HEK293 (cell line): ENCODE results near the gene CUEDC1.

Experiments used
- BCL11A ChIP-seq: fragments of 450-650 bp; formaldehyde crosslinking; IDR thresholded peaks from 2 replicates; pipeline ENCODE4 v1.5.1; 2016; ENCODE audit warnings: low read depth, missing biosample characterization, missing genetic modification characterization
- OSR2 ChIP-seq: fragments of 450-650 bp; formaldehyde crosslinking; IDR thresholded peaks from 2 replicates; pipeline ENCODE4 v1.5.1; 2016; ENCODE audit warnings: missing biosample characterization, missing genetic modification characterization
- SP2 ChIP-seq: fragments of 450-650 bp; formaldehyde crosslinking; IDR thresholded peaks from 2 replicates; pipeline ENCODE4 v1.5.1; 2016; ENCODE audit warnings: missing biosample characterization, missing genetic modification characterization
- ZBTB17 ChIP-seq: fragments of 450-650 bp; formaldehyde crosslinking; IDR thresholded peaks from 2 replicates; pipeline ENCODE4 v1.5.1; 2016; ENCODE audit warnings: missing biosample characterization, missing genetic modification characterization
- ZBTB21 ChIP-seq: fragments of 450-650 bp; formaldehyde crosslinking; IDR thresholded peaks from 2 replicates; pipeline ENCODE4 v1.5.1; 2017; ENCODE audit warnings: missing biosample characterization, missing genetic modification characterization
- ZBTB8A ChIP-seq: fragments of 450-650 bp; formaldehyde crosslinking; IDR thresholded peaks from 2 replicates; pipeline ENCODE4 v1.5.1; 2016; ENCODE audit warnings: missing biosample characterization, missing genetic modification characterization
- ZEB2 ChIP-seq: fragments of 450-650 bp; formaldehyde crosslinking; IDR thresholded peaks from 2 replicates; pipeline ENCODE4 v1.5.1; 2016; ENCODE audit warnings: missing biosample characterization, missing genetic modification characterization
- ZFP3 ChIP-seq: fragments of 450-650 bp; formaldehyde crosslinking; IDR thresholded peaks from 2 replicates; pipeline ENCODE4 v1.5.1; 2016; ENCODE audit warnings: low read depth, missing biosample characterization, missing genetic modification characterization
- ZNF121 ChIP-seq: fragments of 450-650 bp; formaldehyde crosslinking; IDR thresholded peaks from 2 replicates; pipeline ENCODE4 v1.5.1; 2016; ENCODE audit warnings: missing biosample characterization, missing genetic modification characterization
- ZNF148 ChIP-seq: fragments of 450-650 bp; formaldehyde crosslinking; IDR thresholded peaks from 2 replicates; pipeline ENCODE4 v1.5.0; 2017; ENCODE audit warnings: missing biosample characterization, missing genetic modification characterization, borderline replicate concordance
- ZNF2 ChIP-seq: fragments of 450-650 bp; formaldehyde crosslinking; IDR thresholded peaks from 2 replicates; pipeline ENCODE4 v1.5.1; 2016; ENCODE audit warnings: missing biosample characterization, missing genetic modification characterization
- ZNF239 ChIP-seq: fragments of 450-650 bp; formaldehyde crosslinking; IDR thresholded peaks from 2 replicates; pipeline ENCODE4 v1.5.1; 2016; ENCODE audit warnings: missing biosample characterization, missing genetic modification characterization
- ZNF248 ChIP-seq: fragments of 450-650 bp; formaldehyde crosslinking; IDR thresholded peaks from 2 replicates; pipeline ENCODE4 v1.5.1; 2017; ENCODE audit warnings: missing biosample characterization, missing genetic modification characterization
- ZNF366 ChIP-seq: fragments of 450-650 bp; formaldehyde crosslinking; conservative IDR thresholded peaks from 2 replicates; pipeline ENCODE4 v1.5.1; 2016; ENCODE audit warnings: missing biosample characterization, missing genetic modification characterization
- ZNF394 ChIP-seq: fragments of 450-650 bp; formaldehyde crosslinking; IDR thresholded peaks from 2 replicates; pipeline ENCODE4 v1.5.1; 2016; ENCODE audit warnings: missing biosample characterization, missing genetic modification characterization, mild to moderate bottlenecking, moderate library complexity, borderline replicate concordance
- ZNF398 ChIP-seq: fragments of 450-650 bp; formaldehyde crosslinking; IDR thresholded peaks from 2 replicates; pipeline ENCODE4 v1.5.1; 2017; ENCODE audit warnings: missing biosample characterization, missing genetic modification characterization
- ZNF423 ChIP-seq: fragments of 450-650 bp; formaldehyde crosslinking; IDR thresholded peaks from 2 replicates; pipeline ENCODE4 v1.5.1; 2016; ENCODE audit warnings: missing biosample characterization, missing genetic modification characterization
- ZNF426 ChIP-seq: fragments of 450-650 bp; formaldehyde crosslinking; IDR thresholded peaks from 2 replicates; pipeline ENCODE4 v1.5.1; 2017; ENCODE audit warnings: missing biosample characterization, missing genetic modification characterization, mild to moderate bottlenecking, inconsistent platforms, moderate library complexity
- ZNF488 ChIP-seq: fragments of 450-650 bp; formaldehyde crosslinking; IDR thresholded peaks from 2 replicates; pipeline ENCODE4 v1.5.1; 2016; ENCODE audit warnings: missing biosample characterization, missing genetic modification characterization
- ZNF501 ChIP-seq: fragments of 450-650 bp; formaldehyde crosslinking; IDR thresholded peaks from 2 replicates; pipeline ENCODE4 v1.5.1; 2016; ENCODE audit warnings: missing biosample characterization, missing genetic modification characterization
- ZNF529 ChIP-seq: fragments of 450-650 bp; formaldehyde crosslinking; IDR thresholded peaks from 2 replicates; pipeline ENCODE4 v1.5.1; 2017; ENCODE audit warnings: missing genetic modification characterization, missing biosample characterization; ENCODE audit not compliant: insufficient replicate concordance
- ZNF544 ChIP-seq: fragments of 450-650 bp; formaldehyde crosslinking; IDR thresholded peaks from 2 replicates; pipeline ENCODE4 v1.5.0; 2017; ENCODE audit warnings: missing biosample characterization, missing genetic modification characterization
- ZNF791 ChIP-seq: fragments of 450-650 bp; formaldehyde crosslinking; IDR thresholded peaks from 2 replicates; pipeline ENCODE4 v1.5.1; 2016; ENCODE audit warnings: missing biosample characterization, missing genetic modification characterization
- ZXDB ChIP-seq: fragments of 450-650 bp; formaldehyde crosslinking; IDR thresholded peaks from 2 replicates; pipeline ENCODE4 v1.5.1; 2016; ENCODE audit warnings: missing biosample characterization, missing genetic modification characterization
- TF ChIP-seq, protein P1 (sequence below): fragments of 450-650 bp; formaldehyde crosslinking; IDR thresholded peaks from 2 replicates; pipeline ENCODE4 v1.5.1; 2016; ENCODE audit warnings: missing biosample characterization, missing genetic modification characterization
- TF ChIP-seq, protein P2 (sequence below): fragments of 450-650 bp; formaldehyde crosslinking; IDR thresholded peaks from 2 replicates; pipeline ENCODE4 v1.5.1; 2016; ENCODE audit warnings: missing biosample characterization, missing genetic modification characterization
- TF ChIP-seq, protein P3 (sequence below): fragments of 450-650 bp; formaldehyde crosslinking; IDR thresholded peaks from 2 replicates; pipeline ENCODE4 v1.5.1; 2016; ENCODE audit warnings: missing biosample characterization, missing genetic modification characterization
- TF ChIP-seq, protein P4 (sequence below): fragments of 450-650 bp; formaldehyde crosslinking; IDR thresholded peaks from 2 replicates; pipeline ENCODE4 v1.5.1; 2017; ENCODE audit warnings: missing biosample characterization, missing genetic modification characterization

Gene CUEDC1

DNA sequence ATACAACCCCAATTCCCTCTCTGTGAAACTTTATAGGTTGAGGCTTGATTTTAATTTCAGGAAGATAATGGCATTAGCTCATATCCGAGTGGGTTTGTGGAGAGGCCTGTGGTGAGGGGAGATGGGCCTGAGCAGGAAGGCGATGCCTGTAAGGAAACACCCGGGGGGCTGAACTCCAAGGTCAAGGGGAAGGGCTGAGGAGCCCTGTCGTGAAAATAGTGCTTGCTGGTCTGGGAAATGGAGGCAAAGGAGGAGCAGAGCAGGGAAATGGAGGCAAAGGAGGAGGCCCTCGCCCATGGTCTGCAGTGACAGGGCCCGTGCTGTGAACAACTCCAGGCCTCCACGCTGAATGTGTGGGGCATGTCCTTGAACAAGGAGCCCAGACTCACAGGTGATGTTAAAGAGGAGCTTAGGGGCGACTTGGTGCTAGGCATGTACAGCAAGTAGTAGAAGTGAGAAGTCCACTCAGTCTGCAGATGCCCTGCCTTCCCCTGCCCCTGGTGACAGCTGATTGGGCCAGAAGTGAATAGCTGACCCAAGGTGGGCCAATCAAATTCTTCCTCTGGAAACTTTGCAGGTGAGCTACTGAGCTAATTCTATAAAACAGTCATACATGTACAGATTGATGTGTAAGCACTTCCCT is 143.5 kb downstream of the CUEDC1 start (continued):
- TF ChIP-seq, protein P1, sequence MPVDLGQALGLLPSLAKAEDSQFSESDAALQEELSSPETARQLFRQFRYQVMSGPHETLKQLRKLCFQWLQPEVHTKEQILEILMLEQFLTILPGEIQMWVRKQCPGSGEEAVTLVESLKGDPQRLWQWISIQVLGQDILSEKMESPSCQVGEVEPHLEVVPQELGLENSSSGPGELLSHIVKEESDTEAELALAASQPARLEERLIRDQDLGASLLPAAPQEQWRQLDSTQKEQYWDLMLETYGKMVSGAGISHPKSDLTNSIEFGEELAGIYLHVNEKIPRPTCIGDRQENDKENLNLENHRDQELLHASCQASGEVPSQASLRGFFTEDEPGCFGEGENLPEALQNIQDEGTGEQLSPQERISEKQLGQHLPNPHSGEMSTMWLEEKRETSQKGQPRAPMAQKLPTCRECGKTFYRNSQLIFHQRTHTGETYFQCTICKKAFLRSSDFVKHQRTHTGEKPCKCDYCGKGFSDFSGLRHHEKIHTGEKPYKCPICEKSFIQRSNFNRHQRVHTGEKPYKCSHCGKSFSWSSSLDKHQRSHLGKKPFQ (tag by site-specific recombination): 0 out of 2 replicates have a peak, but pooled peaks have one; percentile 9
- TF ChIP-seq ZNF398 (tag by site-specific recombination): 0 out of 2 replicates have a peak, but pooled peaks have one; percentile 20
- TF ChIP-seq ZNF426 (tag by site-specific recombination): no peak
- no peak for TF ChIP-seq ZNF148 (tag by site-specific recombination)
- TF ChIP-seq ZNF2 (tag by site-specific recombination): no peak
- peak; percentile 12 for TF ChIP-seq OSR2 (tag by site-specific recombination)
- TF ChIP-seq, protein P2, sequence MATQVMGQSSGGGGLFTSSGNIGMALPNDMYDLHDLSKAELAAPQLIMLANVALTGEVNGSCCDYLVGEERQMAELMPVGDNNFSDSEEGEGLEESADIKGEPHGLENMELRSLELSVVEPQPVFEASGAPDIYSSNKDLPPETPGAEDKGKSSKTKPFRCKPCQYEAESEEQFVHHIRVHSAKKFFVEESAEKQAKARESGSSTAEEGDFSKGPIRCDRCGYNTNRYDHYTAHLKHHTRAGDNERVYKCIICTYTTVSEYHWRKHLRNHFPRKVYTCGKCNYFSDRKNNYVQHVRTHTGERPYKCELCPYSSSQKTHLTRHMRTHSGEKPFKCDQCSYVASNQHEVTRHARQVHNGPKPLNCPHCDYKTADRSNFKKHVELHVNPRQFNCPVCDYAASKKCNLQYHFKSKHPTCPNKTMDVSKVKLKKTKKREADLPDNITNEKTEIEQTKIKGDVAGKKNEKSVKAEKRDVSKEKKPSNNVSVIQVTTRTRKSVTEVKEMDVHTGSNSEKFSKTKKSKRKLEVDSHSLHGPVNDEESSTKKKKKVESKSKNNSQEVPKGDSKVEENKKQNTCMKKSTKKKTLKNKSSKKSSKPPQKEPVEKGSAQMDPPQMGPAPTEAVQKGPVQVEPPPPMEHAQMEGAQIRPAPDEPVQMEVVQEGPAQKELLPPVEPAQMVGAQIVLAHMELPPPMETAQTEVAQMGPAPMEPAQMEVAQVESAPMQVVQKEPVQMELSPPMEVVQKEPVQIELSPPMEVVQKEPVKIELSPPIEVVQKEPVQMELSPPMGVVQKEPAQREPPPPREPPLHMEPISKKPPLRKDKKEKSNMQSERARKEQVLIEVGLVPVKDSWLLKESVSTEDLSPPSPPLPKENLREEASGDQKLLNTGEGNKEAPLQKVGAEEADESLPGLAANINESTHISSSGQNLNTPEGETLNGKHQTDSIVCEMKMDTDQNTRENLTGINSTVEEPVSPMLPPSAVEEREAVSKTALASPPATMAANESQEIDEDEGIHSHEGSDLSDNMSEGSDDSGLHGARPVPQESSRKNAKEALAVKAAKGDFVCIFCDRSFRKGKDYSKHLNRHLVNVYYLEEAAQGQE (tag by site-specific recombination): no peak
- no peak for TF ChIP-seq BCL11A
- TF ChIP-seq ZNF501: 0 out of 2 replicates have a peak, but pooled peaks have one; percentile 62
- TF ChIP-seq ZNF544 (tag by site-specific recombination): no peak
- TF ChIP-seq, protein P3, sequence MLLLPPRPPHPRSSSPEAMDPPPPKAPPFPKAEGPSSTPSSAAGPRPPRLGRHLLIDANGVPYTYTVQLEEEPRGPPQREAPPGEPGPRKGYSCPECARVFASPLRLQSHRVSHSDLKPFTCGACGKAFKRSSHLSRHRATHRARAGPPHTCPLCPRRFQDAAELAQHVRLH (tag by site-specific recombination): no peak; the same call in 1 of the 2 replicates
- TF ChIP-seq ZNF791 (tag by site-specific recombination): no peak
- peak; percentile 10; the same call in 1 of the 2 replicates for TF ChIP-seq ZXDB (tag by site-specific recombination)
- peak; percentile 51 for TF ChIP-seq ZNF366
- TF ChIP-seq ZFP3 (tag by site-specific recombination): no peak
- no peak for TF ChIP-seq ZNF529
- TF ChIP-seq ZBTB21 (tag by site-specific recombination): no peak; the same call in 1 of the 2 replicates
- TF ChIP-seq ZNF239 (tag by site-specific recombination): no peak
- no peak for TF ChIP-seq ZNF248 (tag by site-specific recombination)
- TF ChIP-seq, protein P4, sequence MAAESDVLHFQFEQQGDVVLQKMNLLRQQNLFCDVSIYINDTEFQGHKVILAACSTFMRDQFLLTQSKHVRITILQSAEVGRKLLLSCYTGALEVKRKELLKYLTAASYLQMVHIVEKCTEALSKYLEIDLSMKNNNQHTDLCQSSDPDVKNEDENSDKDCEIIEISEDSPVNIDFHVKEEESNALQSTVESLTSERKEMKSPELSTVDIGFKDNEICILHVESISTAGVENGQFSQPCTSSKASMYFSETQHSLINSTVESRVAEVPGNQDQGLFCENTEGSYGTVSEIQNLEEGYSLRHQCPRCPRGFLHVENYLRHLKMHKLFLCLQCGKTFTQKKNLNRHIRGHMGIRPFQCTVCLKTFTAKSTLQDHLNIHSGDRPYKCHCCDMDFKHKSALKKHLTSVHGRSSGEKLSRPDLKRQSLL (tag by site-specific recombination): no peak
- peak; percentile 66 for TF ChIP-seq ZBTB17
- TF ChIP-seq ZNF488: no peak
- TF ChIP-seq ZNF423: no peak
- TF ChIP-seq ZBTB8A: peak; percentile 88
- 0 out of 2 replicates have a peak, but pooled peaks have one; percentile 66 for TF ChIP-seq ZEB2 (tag by site-specific recombination)
- peak; percentile 11; the same call in 1 of the 2 replicates for TF ChIP-seq ZNF394 (tag by site-specific recombination)
- TF ChIP-seq ZNF121 (tag by site-specific recombination): 0 out of 2 replicates have a peak, but pooled peaks have one; percentile 34
- peak; percentile 42 for TF ChIP-seq SP2
